ENCODE results near the gene COMMD1.

COMMD1 gene

GRCh38 chr2:61937098-61937497 lies 31.6 kb downstream of the COMMD1 start:
- Mint-ChIP-seq H3K9me3 (peaks cover 4% of the 10 kb centered on the region), H3K36me3 (ENCODE audit: low read depth) (peaks cover 9% of the 10 kb centered on the region), H3K27ac (no peak overlapping the region), H3K27me3 (ENCODE audit: low read depth) (no peaks in the 10 kb centered on the region), H3K4me3 (no peak overlapping the region), H3K4me1 (no peaks in the 10 kb centered on the region)
- TF ChIP-seq CTCF (IDR thresholded peaks at IDR 0.05; ENCODE audit: unreplicated experiment in 3 of 3): no peak

- no peak for TF ChIP-seq CTCF (IDR thresholded peaks at IDR 0.05; ENCODE audit: unreplicated experiment in 3 of 3)
- Mint-ChIP-seq H3K27ac (no peak overlapping the region), H3K9me3 (no peaks in the 10 kb centered on the region), H3K4me1 (no peaks in the 10 kb centered on the region), H3K36me3 (ENCODE audit: low read depth) (peaks cover 1% of the 10 kb centered on the region), H3K27me3 (ENCODE audit: low read depth) (no peaks in the 10 kb centered on the region), H3K4me3 (no peak overlapping the region)
Measured at GRCh38 chr2:61937886-61938285, 32.4 kb downstream of the COMMD1 start.

- no peaks in the 10 kb centered on the region for H3K27me3 Mint-ChIP-seq (ENCODE audit: low read depth)
- no peak for TF ChIP-seq CTCF (IDR thresholded peaks at IDR 0.05; ENCODE audit: unreplicated experiment in 3 of 3)
- H3K4me1 Mint-ChIP-seq: no peaks in the 10 kb centered on the region
- H3K4me3 Mint-ChIP-seq: no peak overlapping the region
- H3K36me3 Mint-ChIP-seq (ENCODE audit: low read depth): peaks cover 4% of the 10 kb centered on the region
- no peaks in the 10 kb centered on the region for H3K9me3 Mint-ChIP-seq
- H3K27ac Mint-ChIP-seq: no peak overlapping the region
Measured at GRCh38 chr2:61938511-61938910, 33.0 kb downstream of the COMMD1 start.

- Mint-ChIP-seq H3K4me3 (no peak overlapping the region), H3K27ac (no peak overlapping the region), H3K27me3 (ENCODE audit: low read depth) (no peaks in the 10 kb centered on the region), H3K36me3 (ENCODE audit: low read depth) (peaks cover 4% of the 10 kb centered on the region), H3K4me1 (peaks cover 14% of the 10 kb centered on the region), H3K9me3 (no peaks in the 10 kb centered on the region)
- TF ChIP-seq CTCF (IDR thresholded peaks at IDR 0.05; ENCODE audit: unreplicated experiment in 3 of 3): no peak
Measured at GRCh38 chr2:61943251-61943650, 37.8 kb downstream of the COMMD1 start.

- Mint-ChIP-seq H3K27me3 (ENCODE audit: low read depth) (no peaks in the 10 kb centered on the region), H3K27ac (peak overlapping the region; percentile 21 to 79 (median 58)), H3K9me3 (peaks cover 7% of the 10 kb centered on the region), H3K4me1 (peaks cover 41% of the 10 kb centered on the region), H3K36me3 (ENCODE audit: low read depth) (peaks cover 12% of the 10 kb centered on the region), H3K4me3 (no peak overlapping the region)
- no peak for TF ChIP-seq CTCF (IDR thresholded peaks at IDR 0.05; ENCODE audit: unreplicated experiment in 3 of 3)
Measured at GRCh38 chr2:61946666-61947065, 41.2 kb downstream of the COMMD1 start.

GRCh38 chr2:61948661-61949457 lies 43.4 kb downstream of the COMMD1 start:
- no peak for TF ChIP-seq CTCF (IDR thresholded peaks at IDR 0.05; ENCODE audit: unreplicated experiment in 3 of 3)
- Mint-ChIP-seq H3K9me3 (peaks cover 7% of the 10 kb centered on the region), H3K36me3 (ENCODE audit: low read depth) (peaks cover 19% of the 10 kb centered on the region), H3K27ac (peak overlapping the region; percentile 41 to 69 (median 62)), H3K27me3 (ENCODE audit: low read depth) (no peaks in the 10 kb centered on the region), H3K4me1 (peaks cover 44% of the 10 kb centered on the region), H3K4me3 (no peak overlapping the region)
